ENCODE data around the gene CCDC136. TPM values are rescaled to one million over a fixed set of nuclear protein-coding genes. Genes with fewer than 3 reads are reported as not detected.
A peak's percentile ranks its signal among the peaks of the same experiment; 100 is the strongest.

Gene CCDC136
- total and polyA plus RNA-seq, 2 donors: 18.4 to 27.3 TPM

GRCh38 chr7:128827248-128827958 is 35.6 kb downstream of the CCDC136 start:
- H3K4me3 ChIP-seq (ENCODE audit: low read depth, low read length): no peak overlapping the region
- no peak for DNase-seq (ENCODE audit: extremely low spot score)
- H3K36me3 ChIP-seq (ENCODE audit: insufficient read depth): no peaks in the 10 kb centered on the region
- WGBS: 61% methylated on average over 17 of the region's 17 CpGs
- H3K4me1 ChIP-seq (ENCODE audit: insufficient read depth): peaks cover 2% of the 10 kb centered on the region
- H3K27ac ChIP-seq (ENCODE audit: low read depth): no peak overlapping the region

- Histone ChIP-seq H3K4me3 (ENCODE audit: low read depth, low read length) (no peak overlapping the region), H3K27ac (ENCODE audit: low read depth) (no peak overlapping the region), H3K36me3 (ENCODE audit: insufficient read depth) (no peaks in the 10 kb centered on the region), H3K4me1 (ENCODE audit: insufficient read depth) (peaks cover 2% of the 10 kb centered on the region)
- 49% methylated on average over 10 of the region's 10 CpGs for WGBS
- DNase-seq (ENCODE audit: extremely low spot score): no peak
Measured at GRCh38 chr7:128827971-128828711, 36.4 kb downstream of the CCDC136 start.

- DNase-seq (ENCODE audit: extremely low spot score): no peak
- Histone ChIP-seq H3K4me3 (ENCODE audit: low read depth, low read length) (peak overlapping the region; percentile 52), H3K4me1 (ENCODE audit: insufficient read depth) (peaks cover 2% of the 10 kb centered on the region), H3K27ac (ENCODE audit: low read depth) (no peak overlapping the region), H3K36me3 (ENCODE audit: insufficient read depth) (no peaks in the 10 kb centered on the region)
- WGBS: 16% methylated on average over 13 of the region's 13 CpGs
Measured at GRCh38 chr7:128829391-128830166, 37.8 kb downstream of the CCDC136 start.

GRCh38 chr7:128830231-128831177 is 38.7 kb downstream of the CCDC136 start, which contains the start of gene FLNC:
TSS of gene FLNC (plus strand) at chr7:128830406. CDS start at chr7:128830638, 232 bp downstream.
- peaks cover 2% of the 10 kb centered on the region for H3K4me1 ChIP-seq (ENCODE audit: insufficient read depth)
- H3K36me3 ChIP-seq (ENCODE audit: insufficient read depth): no peaks in the 10 kb centered on the region
- WGBS: 1% methylated on average over 108 of the region's 109 CpGs
- DNase-seq (ENCODE audit: extremely low spot score): no peak
- peak within 1 kb of the TSS; percentile 52 for H3K4me3 ChIP-seq (ENCODE audit: low read depth, low read length)
- H3K27ac ChIP-seq (ENCODE audit: low read depth): peak within 1 kb of the TSS; percentile 42

GRCh38 chr7:128831178-128831993 is 39.6 kb downstream of the CCDC136 start:
- peak overlapping the region; percentile 52 for H3K4me3 ChIP-seq (ENCODE audit: low read depth, low read length)
- H3K4me1 ChIP-seq (ENCODE audit: insufficient read depth): peaks cover 2% of the 10 kb centered on the region
- H3K36me3 ChIP-seq (ENCODE audit: insufficient read depth): no peaks in the 10 kb centered on the region
- 5% methylated on average over 33 of the region's 33 CpGs for WGBS
- peak overlapping the region; percentile 42 for H3K27ac ChIP-seq (ENCODE audit: low read depth)
- DNase-seq (ENCODE audit: extremely low spot score): peak; percentile 66

- Histone ChIP-seq H3K4me3 (ENCODE audit: low read depth, low read length) (peak overlapping the region; percentile 4), H3K4me1 (ENCODE audit: insufficient read depth) (peaks cover 2% of the 10 kb centered on the region), H3K27ac (ENCODE audit: low read depth) (peak overlapping the region; percentile 11), H3K36me3 (ENCODE audit: insufficient read depth) (no peaks in the 10 kb centered on the region)
- peak; percentile 59 for DNase-seq (ENCODE audit: extremely low spot score)
- WGBS: 7% methylated on average over 22 of the region's 22 CpGs
Measured at GRCh38 chr7:128831994-128832879, 40.5 kb downstream of the CCDC136 start.

GRCh38 chr7:128832880-128833147 is 41.0 kb downstream of the CCDC136 start:
- H3K27ac ChIP-seq (ENCODE audit: low read depth): peak overlapping the region; percentile 11
- H3K36me3 ChIP-seq (ENCODE audit: insufficient read depth): no peaks in the 10 kb centered on the region
- H3K4me1 ChIP-seq (ENCODE audit: insufficient read depth): peaks cover 2% of the 10 kb centered on the region
- no peak overlapping the region for H3K4me3 ChIP-seq (ENCODE audit: low read depth, low read length)
- no peak for DNase-seq (ENCODE audit: extremely low spot score)
- WGBS: 15% methylated on average over 2 of the region's 2 CpGs

- H3K4me3 ChIP-seq (ENCODE audit: low read depth, low read length): no peak overlapping the region
- WGBS: 8% methylated on average over 13 of the region's 13 CpGs
- peaks cover 2% of the 10 kb centered on the region for H3K4me1 ChIP-seq (ENCODE audit: insufficient read depth)
- no peaks in the 10 kb centered on the region for H3K36me3 ChIP-seq (ENCODE audit: insufficient read depth)
- DNase-seq (ENCODE audit: extremely low spot score): peak; percentile 78
- H3K27ac ChIP-seq (ENCODE audit: low read depth): peak overlapping the region; percentile 11
Measured at GRCh38 chr7:128833148-128833945, 41.6 kb downstream of the CCDC136 start.

- Histone ChIP-seq H3K27ac (ENCODE audit: low read depth) (no peak overlapping the region), H3K4me1 (ENCODE audit: insufficient read depth) (peaks cover 2% of the 10 kb centered on the region), H3K4me3 (ENCODE audit: low read depth, low read length) (no peak overlapping the region), H3K36me3 (ENCODE audit: insufficient read depth) (no peaks in the 10 kb centered on the region)
- no peak for DNase-seq (ENCODE audit: extremely low spot score)
- WGBS: 20% methylated on average over 4 of the region's 4 CpGs
Measured at GRCh38 chr7:128833946-128834325, 42.2 kb downstream of the CCDC136 start.

- no peaks in the 10 kb centered on the region for H3K36me3 ChIP-seq (ENCODE audit: insufficient read depth)
- no peak overlapping the region for H3K4me3 ChIP-seq (ENCODE audit: low read depth, low read length)
- no peaks in the 10 kb centered on the region for H3K4me1 ChIP-seq (ENCODE audit: insufficient read depth)
- 83% methylated on average over 16 of the region's 16 CpGs for WGBS
- no peak overlapping the region for H3K27ac ChIP-seq (ENCODE audit: low read depth)
- DNase-seq (ENCODE audit: extremely low spot score): no peak
Measured at GRCh38 chr7:128835231-128835751, 43.5 kb downstream of the CCDC136 start.
